ENCODE results near the gene KIAA0040. TPM values are rescaled to one million over a fixed set of nuclear protein-coding genes. Genes with fewer than 3 reads are reported as not detected.

KIAA0040 gene
- total RNA-seq, 1 experiment from 2014 or later, result 15.0 TPM

- H3K4me1 Mint-ChIP-seq, result no peaks in the 10 kb centered on the region
- no peak overlapping the region for H3K27ac Mint-ChIP-seq
- DNase-seq (ENCODE audit: low spot score) (no peak), ATAC-seq (no peak)
- POLR2A ChIA-PET, result no interaction called here
- H3K27me3 Mint-ChIP-seq (ENCODE audit: low read depth), result no peaks in the 10 kb centered on the region; the same call in 1 of the 2 replicates
- CTCF ChIA-PET, result interaction anchor here (1.6 to 4.0 kb wide), 2 partner anchors 161 kb away, joined by 5 to 92 read pairs; no protein-coding TSS in a partner anchor
- TF ChIP-seq GTF2I (CRISPR knock-in tag; conservative IDR thresholded peaks at IDR 0.05) (no peak), ZNF671 (CRISPR knock-in tag; IDR thresholded peaks at IDR 0.05) (no peak), SMAD3 (CRISPR knock-in tag; IDR thresholded peaks at IDR 0.05; ENCODE audit: borderline replicate concordance) (no peak), E2F5 (CRISPR knock-in tag; IDR thresholded peaks at IDR 0.05) (no peak), FOXK1 (CRISPR knock-in tag; IDR thresholded peaks at IDR 0.05) (no peak), ATF6 (CRISPR knock-in tag; IDR thresholded peaks at IDR 0.05) (no peak), JAZF1 (CRISPR knock-in tag; IDR thresholded peaks at IDR 0.05) (no peak), ZNF263 (CRISPR knock-in tag; IDR thresholded peaks at IDR 0.05; ENCODE audit: low read depth) (no peak)
- H3K36me3 Mint-ChIP-seq, result 0 out of 2 replicates have a peak, but pooled peaks cover 4% of the 10 kb centered on the region
- no peaks in the 10 kb centered on the region for H3K9me3 Mint-ChIP-seq
- no peak overlapping the region for H3K4me3 Mint-ChIP-seq
These were observed 34.4 kb downstream of the KIAA0040 start for GRCh38 chr1:175158170-175158591.

GRCh38 chr1:175157200-175157599 lies 35.4 kb downstream of the KIAA0040 start:
- H3K9me3 Mint-ChIP-seq, result no peaks in the 10 kb centered on the region
- no peak for DNase-seq (ENCODE audit: low spot score)
- H3K4me1 Mint-ChIP-seq, result peaks cover 7% of the 10 kb centered on the region
- ATAC-seq, result no peak
- no peak overlapping the region for H3K4me3 Mint-ChIP-seq
- 0 out of 2 replicates have a peak, but pooled peaks cover 4% of the 10 kb centered on the region for H3K36me3 Mint-ChIP-seq
- CTCF ChIA-PET, result interaction anchor here (0.6 to 4.0 kb wide), 7 partner anchors 11 to 413 kb away, joined by 3 to 92 read pairs (median 4); no protein-coding TSS in a partner anchor
- POLR2A ChIA-PET, result no interaction called here
- TF ChIP-seq MLX (CRISPR knock-in tag; IDR thresholded peaks at IDR 0.05) (no peak), RORB (CRISPR knock-in tag; IDR thresholded peaks at IDR 0.05) (no peak), HMGA2 (CRISPR knock-in tag; IDR thresholded peaks at IDR 0.05) (no peak), MAX (CRISPR knock-in tag; IDR thresholded peaks at IDR 0.05) (no peak), ZNF219 (CRISPR knock-in tag; IDR thresholded peaks at IDR 0.05; ENCODE audit: borderline replicate concordance) (no peak), ERG (CRISPR knock-in tag; IDR thresholded peaks at IDR 0.05) (no peak), TEAD1 (CRISPR knock-in tag; IDR thresholded peaks at IDR 0.05) (no peak), PREB (CRISPR knock-in tag; IDR thresholded peaks at IDR 0.05; ENCODE audit: borderline replicate concordance) (no peak), NR2C2 (CRISPR knock-in tag; IDR thresholded peaks at IDR 0.05) (no peak), IRF1 (CRISPR knock-in tag; IDR thresholded peaks at IDR 0.05) (no peak), ESRRA (CRISPR knock-in tag; IDR thresholded peaks at IDR 0.05; ENCODE audit: borderline replicate concordance) (no peak), CTCF (IDR thresholded peaks at IDR 0.05) (no peak), ZSCAN18 (CRISPR knock-in tag; IDR thresholded peaks at IDR 0.05) (no peak), JAZF1 (CRISPR knock-in tag; IDR thresholded peaks at IDR 0.05) (no peak)
- H3K27me3 Mint-ChIP-seq (ENCODE audit: low read depth), result no peaks in the 10 kb centered on the region; the same call in 1 of the 2 replicates
- no peak overlapping the region for H3K27ac Mint-ChIP-seq

Measured in WTC11 (cell line).